Measurements from ENCODE around the gene KRT6C.

GRCh38 chr12:52458861-52459260 is 14.7 kb downstream of the KRT6C start:
- no peak for TF ChIP-seq RAD21 (IDR thresholded peaks at IDR 0.05; ENCODE audit: low read depth)
- no peak for TF ChIP-seq EP300 (IDR thresholded peaks at IDR 0.05; ENCODE audit: borderline replicate concordance)
- TF ChIP-seq FOXM1 (IDR thresholded peaks at IDR 0.05; ENCODE audit: borderline replicate concordance, low read depth), result no peak
- TF ChIP-seq EGR1 (IDR thresholded peaks at IDR 0.05), result no peak
- no peak for TF ChIP-seq CEBPB (IDR thresholded peaks at IDR 0.05)
- TF ChIP-seq YY1 (IDR thresholded peaks at IDR 0.05; ENCODE audit: low read depth), result no peak
- TF ChIP-seq NFIC (IDR thresholded peaks at IDR 0.05), result no peak
- TF ChIP-seq, protein P1, sequence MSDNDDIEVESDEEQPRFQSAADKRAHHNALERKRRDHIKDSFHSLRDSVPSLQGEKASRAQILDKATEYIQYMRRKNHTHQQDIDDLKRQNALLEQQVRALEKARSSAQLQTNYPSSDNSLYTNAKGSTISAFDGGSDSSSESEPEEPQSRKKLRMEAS (IDR thresholded peaks at IDR 0.05), result no peak
- no peak for TF ChIP-seq REST (IDR thresholded peaks at IDR 0.05; ENCODE audit: low read depth)
- no peak for TF ChIP-seq TCF12 (IDR thresholded peaks at IDR 0.05; ENCODE audit: low read depth)
